Pancreas (tissue), 10 donors: ENCODE measurements around the gene XPOT. TPM values are rescaled to one million over a fixed set of nuclear protein-coding genes. Genes with fewer than 3 reads are reported as not detected.

Experiments
- ATAC-seq, 4 donors: fragments of 200-7000 bp; cut with Tn5 transposase; one replicate each; pipeline versions ENCODE4 v1.8.0 to v1.9.1; 2020; ENCODE audit warnings: mild to moderate bottlenecking in 4 of 4, moderate library complexity in 4 of 4
- DNase-seq, 6 donors: peaks; one replicate each; pipeline ENCODE4 v3.0.0-alpha.2; 2020
- FAIRE-seq: peaks from 2 replicates; lab custom pipeline; 2012; peaks lifted over from hg19 to GRCh38; lab: Jason Lieb, UNC
- H3K27ac ChIP-seq, 4 donors: fragments of 200-600 bp; sonication (generic); 1 replicate in 3 of 4; 2 replicates in 1 of 4; pipeline versions ENCODE4 v1.5.0 to v1.8.0; 2020
- H3K27me3 ChIP-seq, 4 donors: fragments of 200-600 bp; one replicate each; pipeline ENCODE4 v1.8.0; 2021
- H3K36me3 ChIP-seq, 3 donors: fragments of 200-600 bp; sonication (generic) in 1 of 3; one replicate each; pipeline versions ENCODE4 v1.5.0 to v1.8.0; 2020 to 2021
- H3K4me1 ChIP-seq, 3 donors: fragments of 200-600 bp; one replicate each; pipeline ENCODE4 v1.8.0; 2021
- H3K4me3 ChIP-seq, 4 donors: fragments of 200-600 bp; sonication (generic) in 2 of 4; one replicate each; pipeline versions ENCODE4 v1.5.0 to v1.8.0; 2020 to 2021
- H3K9me3 ChIP-seq, 4 donors: fragments of 200-600 bp; one replicate each; pipeline ENCODE4 v1.8.0; 2021
- CTCF ChIP-seq, 4 donors: fragments of 200-600 bp; sonication (generic) in 3 of 4; IDR thresholded peaks; one replicate each; pipeline versions ENCODE4 v1.5.0 to v1.8.0; 2021; ENCODE audit warnings: antibody characterized with exemption in 4 of 4
- WGBS, 2 donors: extraction: QIAGEN DNeasy Blood & Tissue Kit; methylation state at CpG; one replicate each; pipeline ENCODE4 v1.1.7; 2013; 5-methylcytosine and 5-hydroxymethylcytosine counted together
- intact Hi-C, 3 donors: fragments of 100-400 bp; cut with DNase I; formaldehyde crosslinking; loops; one replicate each; pipeline versions ENCODE4 v1.11.1 to v1.14.2; 2022
- polyA plus RNA-seq, 2 donors: library from polyadenylated mRNA; stranded (reverse); fragments of 200-250 nt; gene quantifications; one replicate each; pipeline ENCODE4 v1.2.3, GENCODE V29; 2013
- total RNA-seq, 6 donors: library from RNA; stranded (reverse); fragmentation: NEBNext Ultra II Directional in 4 of 6; extraction: Animal tissue kit (Norgen Biotek cat#: 25700) in 4 of 6; gene quantifications; one replicate each; pipeline versions ENCODE4 v1.2.1 to v1.2.4, GENCODE V29; 2021 to 2023
- donor health status: healthy with polysubstance abuse.
- donor health status: DM: no; HTN: no; CAD: no; lungs with moderate emphysema.
- donor health status: DM: no; HTN: no; CAD: no.
- donor health status: control.
- donor health status: control.
- donor health status: Bipolar disorder and iron deficiency.
- donor health status: DM: yes; HTN: yes; CAD: no.
- donor health status: DM: no; HTN: no; CAD: no.
- donor health status: DM: no; HTN: no; CAD: no.
- donor health status: DM: yes; HTN: yes; CAD: no.

XPOT gene
- total and polyA plus RNA-seq, 8 donors = 10.7 to 76.1 (median 27.9) TPM

DNA sequence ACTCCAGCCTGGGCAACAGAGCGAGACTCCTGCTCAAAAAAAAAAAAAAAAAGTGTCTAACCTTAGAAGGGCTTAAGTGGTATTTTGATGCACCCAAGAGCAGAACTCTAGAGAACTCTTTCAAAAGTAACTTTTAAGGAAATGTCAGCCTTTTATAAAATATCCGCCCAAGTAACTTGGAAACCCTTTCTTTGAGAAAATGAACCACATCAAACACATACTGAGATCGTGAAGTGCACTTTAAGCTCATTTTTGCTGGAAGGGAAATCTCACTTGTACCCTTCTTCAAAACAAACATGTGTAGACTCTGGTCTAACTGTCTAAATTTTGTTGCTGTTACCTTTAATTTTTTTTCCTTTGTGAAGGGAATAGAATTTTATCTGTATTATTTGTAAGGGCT, 19.2 kb upstream of the XPOT start:
- no peaks in the 10 kb centered on the region for H3K4me1 ChIP-seq
- no peak for FAIRE-seq
- no peaks in the 10 kb centered on the region for H3K36me3 ChIP-seq
- no peaks in the 10 kb centered on the region for H3K9me3 ChIP-seq
- ATAC-seq = no peak
- H3K4me3 ChIP-seq = no peak overlapping the region
- no peak for TF ChIP-seq CTCF (IDR thresholded peaks at IDR 0.05)
- peaks cover 0 to 4% (median 0%) of the 10 kb centered on the region in 4 donors for H3K27me3 ChIP-seq
- WGBS, 2 donors = 92 to 95% methylated on average over 3 of the region's 3 CpGs
- intact Hi-C loops = no loop called here
- DNase-seq = no peak
- H3K27ac ChIP-seq = no peak overlapping the region

- H3K27ac ChIP-seq = no peak overlapping the region
- no peak for TF ChIP-seq CTCF (IDR thresholded peaks at IDR 0.05)
- FAIRE-seq (no peak), ATAC-seq (no peak), DNase-seq (no peak)
- 63 to 68% methylated on average over 2 of the region's 2 CpGs for WGBS, 2 donors
- no peaks in the 10 kb centered on the region for H3K36me3 ChIP-seq
- no peak overlapping the region for H3K4me3 ChIP-seq
- H3K27me3 ChIP-seq = peaks cover 0 to 7% (median 0%) of the 10 kb centered on the region in 4 donors
- intact Hi-C loops = no loop called here
- H3K4me1 ChIP-seq = no peaks in the 10 kb centered on the region
- no peaks in the 10 kb centered on the region for H3K9me3 ChIP-seq
Measured at GRCh38 chr12:64385468-64385867, 18.7 kb upstream of the XPOT start.

GRCh38 chr12:64387197-64387816, 16.9 kb upstream of the XPOT start:
- FAIRE-seq = no peak
- Histone ChIP-seq H3K4me1 (no peaks in the 10 kb centered on the region), H3K36me3 (no peaks in the 10 kb centered on the region), H3K9me3 (no peaks in the 10 kb centered on the region), H3K27ac (no peak overlapping the region), H3K27me3 (peaks cover 0 to 20% (median 0%) of the 10 kb centered on the region in 4 donors), H3K4me3 (no peak overlapping the region)
- DNase-seq = no peak
- 90 to 93% methylated on average over 6 of the region's 6 CpGs for WGBS, 2 donors
- no peak for TF ChIP-seq CTCF (IDR thresholded peaks at IDR 0.05)
- no peak for ATAC-seq
- intact Hi-C loops = no loop called here

GRCh38 chr12:64389154-64389553, 15.0 kb upstream of the XPOT start:
- Histone ChIP-seq H3K4me3 (no peak overlapping the region), H3K36me3 (no peaks in the 10 kb centered on the region), H3K27ac (no peak overlapping the region), H3K27me3 (peaks cover 0 to 20% (median 0%) of the 10 kb centered on the region in 4 donors), H3K4me1 (no peaks in the 10 kb centered on the region), H3K9me3 (no peaks in the 10 kb centered on the region)
- no peak for DNase-seq
- no peak for FAIRE-seq
- ATAC-seq = no peak
- no peak for TF ChIP-seq CTCF (IDR thresholded peaks at IDR 0.05)
- intact Hi-C loops = no loop called here
- WGBS, 2 donors = 82 to 84% methylated on average over 18 of the region's 18 CpGs

DNA sequence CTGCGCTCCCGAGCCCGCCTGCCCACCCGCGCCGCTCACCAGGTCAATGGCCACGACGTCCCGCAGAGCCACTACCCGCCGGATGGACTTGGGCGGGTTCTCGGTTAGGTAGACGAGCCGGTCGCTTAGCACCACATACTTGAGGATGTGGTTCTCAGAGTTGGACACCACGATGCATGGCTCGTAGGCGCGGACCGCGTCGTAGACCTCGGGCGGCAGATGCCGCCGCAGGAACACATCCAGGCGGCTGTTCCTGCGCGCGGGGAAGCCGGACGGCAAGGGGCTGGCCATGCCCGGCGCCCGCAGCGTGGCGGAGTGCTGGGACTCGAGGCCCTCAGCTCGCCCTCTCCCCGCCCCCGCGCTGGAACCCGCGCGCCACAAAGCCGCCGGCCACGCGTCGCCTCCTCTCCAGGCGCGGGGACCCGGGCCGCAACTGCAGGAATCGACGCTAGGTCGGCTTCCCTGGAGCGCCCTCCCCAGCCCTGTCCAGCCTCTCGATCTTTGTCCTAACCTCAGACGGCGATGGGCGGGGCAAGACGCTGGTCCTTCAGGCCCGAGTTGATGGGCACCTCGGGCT, 13.8 kb upstream of the XPOT start, which contains the start of gene C12orf56:
Gene C12orf56 (minus strand): TSS at position 484 of the 577 bp plus-strand sequence. CDS start 193 bp downstream, at position 291.
- intact Hi-C loops = no loop called here
- Histone ChIP-seq H3K4me3 (peak within 1 kb of the TSS in 3 of 4 donors; percentile 16 to 46 (median 34)), H3K27me3 (peaks cover 0 to 20% (median 0%) of the 10 kb centered on the region in 4 donors), H3K9me3 (no peaks in the 10 kb centered on the region), H3K27ac (no peak within 1 kb of the TSS), H3K4me1 (no peaks in the 10 kb centered on the region), H3K36me3 (no peaks in the 10 kb centered on the region)
- DNase-seq = peak in 3 of 6 donors; percentile 23 to 68 (median 64)
- no peak for TF ChIP-seq CTCF (IDR thresholded peaks at IDR 0.05)
- WGBS, 2 donors = 3 to 4% methylated on average over 57 to 66 of the region's 66 CpGs
- ATAC-seq = peak; percentile 25 to 54 (median 38)
- FAIRE-seq = no peak
